ENCODE data around the gene MBNL1.

Gene MBNL1

GRCh38 chr3:152291238-152291637, 22.5 kb downstream of the MBNL1 start:
- no peak for DNase-seq (ENCODE audit: low spot score)
- no peak for TF ChIP-seq CTCF (IDR thresholded peaks at IDR 0.05; ENCODE audit: extremely low read depth, missing control alignments)

GRCh38 chr3:152291649-152292066, 22.9 kb downstream of the MBNL1 start:
- no peak for TF ChIP-seq CTCF (IDR thresholded peaks at IDR 0.05; ENCODE audit: extremely low read depth, missing control alignments)
- DNase-seq (ENCODE audit: low spot score) = no peak

GRCh38 chr3:152292366-152292765, 23.6 kb downstream of the MBNL1 start:
- no peak for DNase-seq (ENCODE audit: low spot score)
- no peak for TF ChIP-seq CTCF (IDR thresholded peaks at IDR 0.05; ENCODE audit: extremely low read depth, missing control alignments)

- TF ChIP-seq CTCF (IDR thresholded peaks at IDR 0.05; ENCODE audit: extremely low read depth, missing control alignments) = no peak
Observed at GRCh38 chr3:152293347-152294006, 24.7 kb downstream of the MBNL1 start.

GRCh38 chr3:152295344-152295743, 26.6 kb downstream of the MBNL1 start:
- TF ChIP-seq CTCF (IDR thresholded peaks at IDR 0.05; ENCODE audit: extremely low read depth, missing control alignments) = no peak

More at GRCh38 chr3:152293347-152294006, 24.7 kb downstream of the MBNL1 start:
- DNase-seq (ENCODE audit: low spot score) = no peak

GRCh38 chr3:152295806-152296205, 27.1 kb downstream of the MBNL1 start:
- no peak for DNase-seq (ENCODE audit: low spot score)
- TF ChIP-seq CTCF (IDR thresholded peaks at IDR 0.05; ENCODE audit: extremely low read depth, missing control alignments) = no peak

More at GRCh38 chr3:152295344-152295743, 26.6 kb downstream of the MBNL1 start:
- no peak for DNase-seq (ENCODE audit: low spot score)

GRCh38 chr3:152296382-152296781, 27.7 kb downstream of the MBNL1 start:
- DNase-seq (ENCODE audit: low spot score) = no peak
- TF ChIP-seq CTCF (IDR thresholded peaks at IDR 0.05; ENCODE audit: extremely low read depth, missing control alignments) = no peak
